NT2/D1 (cell line): ENCODE results near the gene ANKRD16.

Source experiments
- SUZ12 ChIP-seq: IDR thresholded peaks from 2 replicates; pipeline ENCODE4 v1.6.1; 2011; ENCODE audit not compliant: insufficient read length, insufficient read depth; ENCODE audit errors: extremely low read depth
- YY1 ChIP-seq: IDR thresholded peaks from 2 replicates; pipeline ENCODE4 v1.6.1; 2011; ENCODE audit not compliant: insufficient read length, insufficient read depth
- ZNF274 ChIP-seq: IDR thresholded peaks from 2 replicates; pipeline ENCODE4 v1.6.1; 2011; ENCODE audit warnings: mild to moderate bottlenecking, low read depth, low read length

- TF ChIP-seq ZNF274, result no peak
- no peak for TF ChIP-seq YY1
- TF ChIP-seq SUZ12, result no peak
Measured at GRCh38 chr10:5860066-5860465, 29.6 kb downstream of the ANKRD16 start.
